HG03108 (cell line): ENCODE measurements around the gene KLC3.
"Not testable (repeated sequence)": the region's sequence is repeated elsewhere in the genome, so short reads cannot be mapped to it uniquely, and the experiment has no call there.

ENCODE experiments used
- ATAC-seq: cut with Tn5 transposase; IDR thresholded peaks from one replicate; pipeline ENCODE4 v1.9.1; 2021; ENCODE audit warnings: moderate library complexity; ENCODE audit not compliant: unreplicated experiment

Gene KLC3

GRCh38 chr19:45340232-45340898 lies at the start of gene KLC3:
KLC3 (plus strand) TSS chr19:45340750; CDS start chr19:45345542, 4,792 bp downstream.
- ATAC-seq: no peak

GRCh38 chr19:45291834-45292233 lies 48.7 kb upstream of the KLC3 start:
- no peak for ATAC-seq

- no peak for ATAC-seq
Observed at GRCh38 chr19:45293682-45294081, 46.9 kb upstream of the KLC3 start.

GRCh38 chr19:45294291-45295029 lies 46.1 kb upstream of the KLC3 start:
- no peak for ATAC-seq

- ATAC-seq: no peak
Observed at GRCh38 chr19:45295873-45296272, 44.7 kb upstream of the KLC3 start.

GRCh38 chr19:45296355-45296754 lies 44.2 kb upstream of the KLC3 start:
- ATAC-seq: no peak

- ATAC-seq: no peak
Observed at GRCh38 chr19:45297674-45298073, 42.9 kb upstream of the KLC3 start.

GRCh38 chr19:45298264-45298663 lies 42.3 kb upstream of the KLC3 start:
- ATAC-seq: no peak

GRCh38 chr19:45299719-45300118 lies 40.8 kb upstream of the KLC3 start:
- ATAC-seq: no peak

- ATAC-seq: no peak
Observed at GRCh38 chr19:45302416-45302815, 38.1 kb upstream of the KLC3 start.

GRCh38 chr19:45303269-45304060 lies 37.1 kb upstream of the KLC3 start:
- no peak for ATAC-seq

- ATAC-seq: no peak
Observed at GRCh38 chr19:45304141-45304926, 36.2 kb upstream of the KLC3 start.

- no peak for ATAC-seq
Observed at GRCh38 chr19:45305007-45305406, 35.5 kb upstream of the KLC3 start.

- ATAC-seq: no peak
Observed at GRCh38 chr19:45305421-45305820, 35.1 kb upstream of the KLC3 start.

- ATAC-seq: no peak
Observed at GRCh38 chr19:45306040-45306439, 34.5 kb upstream of the KLC3 start.

GRCh38 chr19:45306518-45307027 lies 34.0 kb upstream of the KLC3 start:
- no peak for ATAC-seq

GRCh38 chr19:45307361-45307760 lies 33.2 kb upstream of the KLC3 start:
- no peak for ATAC-seq

- ATAC-seq: not testable (repeated sequence)
Observed at GRCh38 chr19:45309322-45309721, 31.2 kb upstream of the KLC3 start.

GRCh38 chr19:45311621-45312020 lies 28.9 kb upstream of the KLC3 start:
- ATAC-seq: no peak

- not testable (repeated sequence) for ATAC-seq
Observed at GRCh38 chr19:45312285-45312684, 28.3 kb upstream of the KLC3 start.
